ENCODE results near the gene ADGRA1. TPM values are rescaled to one million over a fixed set of nuclear protein-coding genes. Genes with fewer than 3 reads are reported as not detected.

Gene ADGRA1
- polyA plus RNA-seq, 3 donors = not detected

- Histone ChIP-seq H3K4me1 (ENCODE audit: control insufficient read depth in 1 of 2, insufficient read depth in 2 of 2, low read length in 2 of 2) (no peaks in the 10 kb centered on the region), H3K4me3 (replicated peaks in 1 of 3; ENCODE audit: low read depth in 2 of 3, low read length in 3 of 3) (no peak overlapping the region), H3K9ac (ENCODE audit: insufficient read depth, low read length, poor library complexity, severe bottlenecking) (no peak overlapping the region), H3K9me3 (replicated peaks in 1 of 2; ENCODE audit: control insufficient read depth in 1 of 2, insufficient read depth in 1 of 2, low read length in 2 of 2) (peaks cover 18 to 31% of the 10 kb centered on the region in 2 donors), H3K36me3 (replicated peaks in 1 of 2; ENCODE audit: control insufficient read depth in 1 of 2, insufficient read depth in 2 of 2, low read length in 2 of 2) (no peaks in the 10 kb centered on the region), H3K27me3 (ENCODE audit: control insufficient read depth in 2 of 2, insufficient read depth in 2 of 2, low read length in 2 of 2) (no peaks in the 10 kb centered on the region), H3K27ac (ENCODE audit: low read depth in 1 of 2, low read length in 2 of 2) (no peak overlapping the region), H2AFZ (ENCODE audit: insufficient read depth, low read depth, low read length, poor library complexity, severe bottlenecking) (no peak overlapping the region), H3K79me2 (ENCODE audit: insufficient read depth, low read length) (no peaks in the 10 kb centered on the region), H4K20me1 (ENCODE audit: insufficient read depth, low read length) (no peaks in the 10 kb centered on the region), H3K4me2 (replicated peaks; ENCODE audit: extremely low read depth, low read length, poor library complexity, severe bottlenecking) (no peak overlapping the region)
- H3K9me3 Mint-ChIP-seq = peaks cover 10 to 21% (median 16%) of the 10 kb centered on the region in 7 donors
- H3K27ac Mint-ChIP-seq = no peak overlapping the region
- no peaks in the 10 kb centered on the region for H3K36me3 Mint-ChIP-seq
- intact Hi-C loops (cut with micrococcal nuclease) = no loop called here
- peaks cover under 1% of the 10 kb centered on the region for H3K4me1 Mint-ChIP-seq
- H3K27me3 Mint-ChIP-seq (ENCODE audit: low read depth in 3 of 3) = peaks cover 2 to 6% (median 4%) of the 10 kb centered on the region in 3 donors
- TF ChIP-seq, protein P1, sequence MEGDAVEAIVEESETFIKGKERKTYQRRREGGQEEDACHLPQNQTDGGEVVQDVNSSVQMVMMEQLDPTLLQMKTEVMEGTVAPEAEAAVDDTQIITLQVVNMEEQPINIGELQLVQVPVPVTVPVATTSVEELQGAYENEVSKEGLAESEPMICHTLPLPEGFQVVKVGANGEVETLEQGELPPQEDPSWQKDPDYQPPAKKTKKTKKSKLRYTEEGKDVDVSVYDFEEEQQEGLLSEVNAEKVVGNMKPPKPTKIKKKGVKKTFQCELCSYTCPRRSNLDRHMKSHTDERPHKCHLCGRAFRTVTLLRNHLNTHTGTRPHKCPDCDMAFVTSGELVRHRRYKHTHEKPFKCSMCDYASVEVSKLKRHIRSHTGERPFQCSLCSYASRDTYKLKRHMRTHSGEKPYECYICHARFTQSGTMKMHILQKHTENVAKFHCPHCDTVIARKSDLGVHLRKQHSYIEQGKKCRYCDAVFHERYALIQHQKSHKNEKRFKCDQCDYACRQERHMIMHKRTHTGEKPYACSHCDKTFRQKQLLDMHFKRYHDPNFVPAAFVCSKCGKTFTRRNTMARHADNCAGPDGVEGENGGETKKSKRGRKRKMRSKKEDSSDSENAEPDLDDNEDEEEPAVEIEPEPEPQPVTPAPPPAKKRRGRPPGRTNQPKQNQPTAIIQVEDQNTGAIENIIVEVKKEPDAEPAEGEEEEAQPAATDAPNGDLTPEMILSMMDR (IDR thresholded peaks at IDR 0.05) = no peak
- DNase-seq = no peak
- 91% methylated on average over 26 of the region's 26 CpGs for WGBS (ENCODE audit: insufficient coverage)
- H3K4me3 Mint-ChIP-seq = no peak overlapping the region
Measured at GRCh38 chr10:133179651-133180050, 91.9 kb downstream of the ADGRA1 start.

DNA sequence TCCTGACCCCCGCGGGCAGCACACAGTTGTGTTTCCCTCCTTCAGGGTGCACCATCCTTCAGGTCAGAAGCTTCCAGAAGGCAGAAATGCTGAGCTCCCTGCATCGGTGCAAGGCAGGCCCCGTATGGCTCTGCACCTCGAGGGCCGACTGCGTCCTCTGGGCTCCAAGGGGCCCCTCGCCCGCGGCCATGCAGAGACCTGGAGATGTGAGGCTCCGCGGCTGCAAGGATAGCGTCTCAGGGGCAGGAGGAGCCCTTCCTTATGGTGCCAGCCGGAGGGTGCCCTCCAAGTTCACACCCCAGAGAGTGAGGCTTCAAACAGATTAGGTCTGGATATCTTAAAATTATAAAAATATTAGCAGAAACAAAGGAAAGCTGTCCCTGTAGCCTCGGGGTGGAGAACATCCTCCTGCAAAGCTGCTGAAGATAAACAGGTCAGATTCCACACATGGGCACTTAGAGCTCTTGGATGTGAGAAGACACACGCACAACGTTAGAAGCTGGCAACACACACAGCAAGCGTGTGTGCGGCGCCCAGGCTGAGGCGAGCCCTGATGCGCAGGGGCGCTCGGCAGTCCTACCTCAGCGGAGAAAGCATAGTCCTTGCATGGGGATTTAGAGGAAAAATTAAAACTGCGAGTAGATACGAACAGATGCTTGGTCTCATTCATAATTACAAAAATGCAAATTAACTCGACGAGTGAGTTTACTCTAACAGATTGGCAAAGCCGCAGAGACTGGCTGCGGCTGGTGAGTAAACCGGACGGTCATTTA lies 92.7 kb downstream of the ADGRA1 start:
- H3K4me2 ChIP-seq (replicated peaks; ENCODE audit: extremely low read depth, low read length, poor library complexity, severe bottlenecking) = no peak overlapping the region
- no peaks in the 10 kb centered on the region for H3K36me3 ChIP-seq (replicated peaks in 1 of 2; ENCODE audit: control insufficient read depth in 1 of 2, insufficient read depth in 2 of 2, low read length in 2 of 2)
- H3K79me2 ChIP-seq (ENCODE audit: insufficient read depth, low read length) = no peaks in the 10 kb centered on the region
- H3K4me1 ChIP-seq (ENCODE audit: control insufficient read depth in 1 of 2, insufficient read depth in 2 of 2, low read length in 2 of 2) = no peaks in the 10 kb centered on the region
- no peak overlapping the region for H3K9ac ChIP-seq (ENCODE audit: insufficient read depth, low read length, poor library complexity, severe bottlenecking)
- peaks cover 18 to 28% of the 10 kb centered on the region in 2 donors for H3K9me3 ChIP-seq (replicated peaks in 1 of 2; ENCODE audit: control insufficient read depth in 1 of 2, insufficient read depth in 1 of 2, low read length in 2 of 2)
- H3K27ac ChIP-seq (ENCODE audit: low read depth in 1 of 2, low read length in 2 of 2) = no peak overlapping the region
- TF ChIP-seq, protein P1 (IDR thresholded peaks at IDR 0.05) = no peak
- H3K27me3 ChIP-seq (ENCODE audit: control insufficient read depth in 2 of 2, insufficient read depth in 2 of 2, low read length in 2 of 2) = no peaks in the 10 kb centered on the region
- no peaks in the 10 kb centered on the region for H4K20me1 ChIP-seq (ENCODE audit: insufficient read depth, low read length)
- intact Hi-C loops (cut with micrococcal nuclease) = no loop called here
- DNase-seq = no peak
- Mint-ChIP-seq H3K4me3 (no peak overlapping the region), H3K27me3 (ENCODE audit: low read depth in 3 of 3) (peaks cover 2 to 8% (median 3%) of the 10 kb centered on the region in 3 donors), H3K36me3 (no peaks in the 10 kb centered on the region), H3K9me3 (peaks cover 10 to 20% (median 15%) of the 10 kb centered on the region in 7 donors), H3K27ac (no peak overlapping the region), H3K4me1 (no peaks in the 10 kb centered on the region)
- 95% methylated on average over 24 of the region's 33 CpGs for WGBS (ENCODE audit: insufficient coverage)
- H2AFZ ChIP-seq (ENCODE audit: insufficient read depth, low read depth, low read length, poor library complexity, severe bottlenecking) = no peak overlapping the region
- H3K4me3 ChIP-seq (replicated peaks in 1 of 3; ENCODE audit: low read depth in 2 of 3, low read length in 3 of 3) = no peak overlapping the region

Data from CD14-positive monocyte (primary cell).